ENCODE measurements around the gene KCNJ12. TPM values are rescaled to one million over a fixed set of nuclear protein-coding genes. Genes with fewer than 3 reads are reported as not detected.
"Not testable (repeated sequence)": the region's sequence is repeated elsewhere in the genome, so short reads cannot be mapped to it uniquely, and the experiment has no call there.

KCNJ12 gene
- total RNA-seq, 4 donors from 2014 or later, result 0.84 to 2.4 (median 1.7) TPM

DNA sequence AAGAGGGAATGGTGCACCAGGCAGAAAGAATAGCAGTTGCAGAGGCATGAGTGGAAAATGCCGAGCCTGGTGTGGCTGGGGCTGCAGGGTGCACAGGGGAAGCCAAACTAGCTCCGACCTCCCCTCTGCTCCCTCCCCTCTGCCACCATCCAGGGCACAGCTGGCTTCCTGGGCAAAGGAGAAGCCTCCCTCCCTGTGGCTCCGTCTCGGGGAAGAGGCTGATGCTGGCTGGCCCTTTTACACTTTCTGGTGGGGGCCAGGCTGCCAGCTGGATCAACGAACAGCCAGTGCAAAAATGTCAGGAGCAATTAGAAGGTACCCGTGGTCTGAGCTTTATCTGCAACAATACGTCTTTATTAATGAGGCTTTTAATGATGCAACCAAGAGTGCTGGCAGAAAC, 37.1 kb upstream of the KCNJ12 start:
- H3K27me3 ChIP-seq, result no peaks in the 10 kb centered on the region
- no peak for DNase-seq (ENCODE audit: low spot score in 2 of 2)
- WGBS, 2 donors, result 33 to 34% methylated on average over 7 of the region's 7 CpGs

DNA sequence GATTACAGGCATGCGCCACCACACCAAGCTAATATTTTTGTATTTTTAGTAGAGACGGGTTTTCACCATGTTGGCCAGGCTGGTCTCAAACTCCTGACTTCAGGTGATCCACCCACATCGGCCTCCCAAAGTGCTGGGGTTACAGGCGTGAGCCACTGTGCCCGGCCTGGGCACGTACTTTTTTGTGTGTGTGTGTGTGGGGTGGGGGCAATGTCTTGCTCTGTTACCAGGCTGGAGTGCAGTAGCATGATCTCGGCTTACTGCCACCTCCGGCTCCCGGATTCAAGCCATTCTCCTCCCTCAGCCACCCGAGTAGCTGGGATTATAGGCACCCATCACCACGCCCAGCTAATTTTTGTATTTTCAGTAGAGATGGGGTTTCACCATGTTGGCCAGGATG, 36.6 kb upstream of the KCNJ12 start:
- H3K27ac ChIP-seq; H3K36me3 ChIP-seq; H3K9me3 ChIP-seq; H3K4me3 ChIP-seq; H3K27me3 ChIP-seq; H3K4me1 ChIP-seq; DNase-seq (ENCODE audit: low spot score in 2 of 2): not testable (repeated sequence)
- WGBS, 2 donors, result 86 to 89% methylated on average over 11 of the region's 11 CpGs

More for the DNA sequence above, 37.1 kb upstream of the KCNJ12 start:
- TF ChIP-seq, protein P1, sequence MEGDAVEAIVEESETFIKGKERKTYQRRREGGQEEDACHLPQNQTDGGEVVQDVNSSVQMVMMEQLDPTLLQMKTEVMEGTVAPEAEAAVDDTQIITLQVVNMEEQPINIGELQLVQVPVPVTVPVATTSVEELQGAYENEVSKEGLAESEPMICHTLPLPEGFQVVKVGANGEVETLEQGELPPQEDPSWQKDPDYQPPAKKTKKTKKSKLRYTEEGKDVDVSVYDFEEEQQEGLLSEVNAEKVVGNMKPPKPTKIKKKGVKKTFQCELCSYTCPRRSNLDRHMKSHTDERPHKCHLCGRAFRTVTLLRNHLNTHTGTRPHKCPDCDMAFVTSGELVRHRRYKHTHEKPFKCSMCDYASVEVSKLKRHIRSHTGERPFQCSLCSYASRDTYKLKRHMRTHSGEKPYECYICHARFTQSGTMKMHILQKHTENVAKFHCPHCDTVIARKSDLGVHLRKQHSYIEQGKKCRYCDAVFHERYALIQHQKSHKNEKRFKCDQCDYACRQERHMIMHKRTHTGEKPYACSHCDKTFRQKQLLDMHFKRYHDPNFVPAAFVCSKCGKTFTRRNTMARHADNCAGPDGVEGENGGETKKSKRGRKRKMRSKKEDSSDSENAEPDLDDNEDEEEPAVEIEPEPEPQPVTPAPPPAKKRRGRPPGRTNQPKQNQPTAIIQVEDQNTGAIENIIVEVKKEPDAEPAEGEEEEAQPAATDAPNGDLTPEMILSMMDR (IDR thresholded peaks at IDR 0.05), result no peak
- TF ChIP-seq POLR2A (IDR thresholded peaks at IDR 0.05) (no peak), EP300 (IDR thresholded peaks at IDR 0.05) (no peak)
- Histone ChIP-seq H3K4me3 (no peak overlapping the region), H3K27ac (no peak overlapping the region), H3K36me3 (no peaks in the 10 kb centered on the region), H3K9me3 (no peaks in the 10 kb centered on the region), H3K4me1 (no peaks in the 10 kb centered on the region)

DNA sequence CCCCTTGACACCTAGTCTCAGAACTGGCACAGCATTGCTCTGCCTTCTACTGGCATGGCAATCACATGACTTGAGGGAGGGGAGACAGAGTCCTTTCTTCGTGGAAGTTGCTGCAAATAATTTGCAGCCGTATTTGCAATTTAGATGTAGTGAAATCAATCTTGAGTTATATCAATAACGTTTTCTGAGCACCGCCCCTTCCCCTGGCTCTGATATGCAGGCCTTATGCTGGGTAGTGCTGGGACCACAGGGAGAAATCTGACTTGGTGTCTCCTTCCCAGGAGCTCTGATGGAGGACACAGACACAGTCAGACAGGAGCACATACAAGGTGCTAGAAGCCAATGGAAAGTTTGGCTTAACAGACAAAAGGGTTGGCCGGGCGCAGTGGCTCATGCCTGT, 35.8 kb upstream of the KCNJ12 start:
- not testable (repeated sequence) for DNase-seq (ENCODE audit: low spot score in 2 of 2); H3K4me3 ChIP-seq; H3K27ac ChIP-seq; H3K27me3 ChIP-seq; H3K4me1 ChIP-seq; H3K9me3 ChIP-seq; H3K36me3 ChIP-seq
- 86 to 87% methylated on average over 6 of the region's 6 CpGs for whole genome bisulfite sequencing, 2 donors

DNA sequence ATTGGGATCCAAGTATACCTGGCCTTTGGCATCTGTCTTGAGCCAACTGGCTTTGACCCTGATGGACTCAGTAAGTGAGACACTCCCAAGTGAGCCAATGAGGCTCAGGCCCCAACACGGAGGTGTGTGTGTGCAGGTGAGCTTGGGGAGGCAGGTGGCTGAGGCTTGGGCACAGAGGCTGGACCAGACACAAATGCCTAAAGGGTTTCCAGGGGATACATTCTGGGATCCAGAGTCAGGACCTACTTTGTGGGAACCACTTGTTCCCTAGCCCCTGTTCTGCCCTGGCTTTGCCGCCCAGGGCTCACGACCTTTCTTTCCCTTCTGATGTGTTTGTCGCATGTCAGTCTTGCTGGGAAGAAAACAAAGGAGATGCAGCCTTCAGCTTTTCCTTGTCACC, 34.9 kb upstream of the KCNJ12 start:
- not testable (repeated sequence) for H3K27me3 ChIP-seq; H3K27ac ChIP-seq; H3K4me1 ChIP-seq; H3K36me3 ChIP-seq; H3K4me3 ChIP-seq; H3K9me3 ChIP-seq; DNase-seq (ENCODE audit: low spot score in 2 of 2)
- WGBS, 2 donors, result 72 to 74% methylated on average over 3 to 4 of the region's 4 CpGs

DNA sequence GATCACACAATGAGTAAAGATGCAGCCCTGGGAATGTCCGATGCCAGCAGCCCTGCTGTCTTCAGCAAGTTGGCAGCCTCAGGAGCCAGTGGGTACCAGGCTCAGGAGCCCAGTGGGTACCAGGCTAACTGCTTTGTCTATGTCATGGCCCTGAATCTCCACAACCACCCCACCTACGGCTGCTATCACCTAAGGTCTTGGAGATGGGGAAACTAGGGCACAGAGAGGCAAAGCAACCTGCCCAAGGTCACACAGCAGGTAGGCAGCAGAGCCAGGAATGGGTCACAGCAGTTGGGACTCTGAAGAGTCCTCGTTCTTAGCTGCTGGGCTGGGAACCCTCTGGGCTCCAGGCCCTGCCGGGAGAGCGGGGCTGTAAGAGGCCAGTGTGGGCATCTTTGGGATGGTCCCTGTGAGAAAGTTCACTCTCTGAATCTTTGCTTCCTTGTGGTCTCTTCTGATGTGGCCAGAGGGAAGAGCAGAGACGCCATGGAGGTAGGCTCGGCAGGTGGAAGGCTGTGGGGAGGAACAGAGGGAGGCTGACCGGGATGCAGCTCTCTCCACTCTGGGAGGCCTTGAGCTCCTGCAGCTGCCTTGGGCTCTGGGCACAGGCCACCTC, 34.1 kb upstream of the KCNJ12 start:
- not testable (repeated sequence) for H3K27me3 ChIP-seq; H3K27ac ChIP-seq; H3K36me3 ChIP-seq; H3K4me1 ChIP-seq; DNase-seq (ENCODE audit: low spot score in 2 of 2); H3K4me3 ChIP-seq; H3K9me3 ChIP-seq
- 77 to 87% methylated on average over 7 to 8 of the region's 8 CpGs for WGBS, 2 donors

DNA sequence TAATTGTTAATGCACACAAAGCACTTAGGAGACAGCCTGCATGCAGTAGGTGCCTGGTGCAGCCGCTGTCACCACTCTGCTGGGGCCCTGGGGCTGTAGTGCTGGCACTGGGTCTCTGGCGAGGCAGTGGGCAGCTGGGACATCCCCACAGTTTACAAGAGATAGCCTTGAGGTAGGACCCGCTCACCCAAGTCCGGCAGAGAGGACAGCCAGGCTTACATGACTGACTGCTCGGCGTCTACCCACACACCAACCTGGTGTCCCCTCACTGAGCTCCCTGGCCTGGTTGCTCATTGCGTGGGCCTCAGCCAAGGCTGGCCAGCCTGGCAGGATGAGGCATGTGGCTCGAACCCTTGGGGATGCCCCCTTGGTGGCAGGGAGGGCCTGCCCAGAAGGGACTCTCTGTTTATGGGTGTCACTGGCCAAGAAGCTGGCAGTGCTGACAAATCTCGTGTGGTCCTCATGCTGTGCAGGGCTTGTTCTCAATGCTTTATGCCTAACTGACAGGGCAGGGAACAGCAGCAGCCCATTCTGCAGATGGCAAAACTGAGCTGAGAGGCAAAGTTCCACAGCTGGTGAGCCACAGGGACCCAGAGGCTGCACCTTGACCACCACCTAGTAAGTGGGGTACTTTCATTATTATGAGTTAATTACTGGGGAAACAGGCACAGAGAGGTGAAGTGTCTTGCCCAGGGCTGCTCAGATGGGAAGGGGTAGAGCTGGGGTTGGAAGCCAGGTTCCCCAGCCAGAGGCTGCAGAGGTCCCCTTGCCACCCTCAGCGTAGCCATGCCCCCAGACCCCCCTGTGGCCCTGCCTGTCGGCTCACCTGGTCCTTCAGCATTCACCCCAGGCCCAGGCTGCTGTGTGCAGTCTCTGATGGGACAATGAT, 32.9 kb upstream of the KCNJ12 start:
- DNase-seq (ENCODE audit: low spot score in 2 of 2); H3K4me3 ChIP-seq; H3K27ac ChIP-seq; H3K27me3 ChIP-seq; H3K36me3 ChIP-seq; H3K4me1 ChIP-seq; H3K9me3 ChIP-seq: not testable (repeated sequence)
- 76 to 93% methylated on average over 4 to 8 of the region's 11 CpGs for WGBS, 2 donors

DNA sequence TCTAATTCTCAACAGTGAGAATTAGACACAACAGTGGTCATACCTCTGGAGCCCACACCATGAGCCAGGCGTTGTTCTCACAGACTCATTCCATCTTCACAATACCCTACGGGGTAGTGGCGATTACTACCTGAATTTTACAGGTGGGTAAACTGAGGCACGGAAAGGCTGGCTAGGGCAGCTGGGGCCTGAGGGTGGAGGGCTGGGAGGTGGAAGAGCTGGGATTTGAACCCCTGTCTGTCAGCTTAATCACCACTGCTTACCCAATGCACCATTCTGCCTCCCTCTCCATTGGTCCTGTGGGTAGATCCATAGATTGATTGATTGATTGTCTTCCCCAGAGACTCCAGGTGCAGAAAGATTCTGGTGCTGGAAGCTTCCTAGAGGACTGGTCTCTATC, 31.4 kb upstream of the KCNJ12 start:
- not testable (repeated sequence) for H3K4me1 ChIP-seq; H3K4me3 ChIP-seq; H3K9me3 ChIP-seq; H3K27me3 ChIP-seq; H3K36me3 ChIP-seq; DNase-seq (ENCODE audit: low spot score in 2 of 2); H3K27ac ChIP-seq
- WGBS, 2 donors, result 67 to 73% methylated on average over 4 of the region's 4 CpGs

DNA sequence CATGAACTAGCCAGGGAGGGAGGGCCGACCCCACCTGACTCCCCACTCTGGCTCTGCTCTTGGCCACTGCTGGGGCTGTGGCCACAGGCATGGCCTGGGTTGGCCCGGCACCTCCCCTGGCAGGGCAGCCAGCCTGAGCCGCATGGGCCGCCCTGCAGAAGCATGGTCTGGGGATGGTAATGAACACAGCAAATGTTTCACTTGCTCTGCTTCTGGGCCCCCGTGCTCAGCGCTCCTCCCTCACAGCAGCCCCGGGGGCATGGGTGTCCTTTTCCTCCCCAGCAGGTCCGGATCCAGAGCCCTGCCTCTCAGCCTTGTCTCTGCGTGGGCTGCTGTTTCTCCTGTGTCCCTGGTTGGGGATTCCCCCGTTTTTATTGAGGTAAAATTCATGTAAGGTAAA, 30.9 kb upstream of the KCNJ12 start:
- H3K9me3 ChIP-seq, result no peaks in the 10 kb centered on the region
- no peak overlapping the region for H3K27ac ChIP-seq
- H3K4me3 ChIP-seq, result no peak overlapping the region
- H3K27me3 ChIP-seq, result no peaks in the 10 kb centered on the region
- no peaks in the 10 kb centered on the region for H3K36me3 ChIP-seq
- WGBS, 2 donors, result 58 to 62% methylated on average over 8 to 9 of the region's 10 CpGs
- no peak for TF ChIP-seq EP300 (IDR thresholded peaks at IDR 0.05)
- TF ChIP-seq POLR2A (IDR thresholded peaks at IDR 0.05), result no peak
- TF ChIP-seq, protein P1 (IDR thresholded peaks at IDR 0.05), result no peak
- H3K4me1 ChIP-seq, result no peaks in the 10 kb centered on the region
- no peak for DNase-seq (ENCODE audit: low spot score in 2 of 2)

DNA sequence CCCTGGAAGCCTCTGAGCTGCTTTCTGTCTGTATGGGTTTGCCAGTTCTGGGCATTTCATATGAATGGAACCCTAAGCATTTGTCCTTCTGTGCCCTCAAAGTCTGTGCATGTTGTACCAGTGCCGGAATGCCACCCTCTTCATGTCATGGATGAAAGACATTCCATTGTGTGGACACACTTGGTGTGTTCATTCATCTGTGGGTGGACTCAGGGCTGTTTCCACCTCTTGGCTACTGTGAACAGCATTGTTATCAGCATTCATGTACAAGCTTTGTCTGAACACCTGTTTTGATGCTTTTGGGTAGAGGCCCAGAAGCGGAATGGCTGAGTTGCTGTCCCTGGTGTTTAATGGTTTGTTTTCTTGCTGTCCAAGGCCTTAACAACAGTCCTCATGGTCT, 30.1 kb upstream of the KCNJ12 start:
- H3K4me3 ChIP-seq; H3K9me3 ChIP-seq; H3K27me3 ChIP-seq; H3K27ac ChIP-seq; DNase-seq (ENCODE audit: low spot score in 2 of 2); H3K36me3 ChIP-seq; H3K4me1 ChIP-seq: not testable (repeated sequence)
- no CpG with 5 or more reads among the region's 2 CpGs for WGBS, 2 donors

DNA sequence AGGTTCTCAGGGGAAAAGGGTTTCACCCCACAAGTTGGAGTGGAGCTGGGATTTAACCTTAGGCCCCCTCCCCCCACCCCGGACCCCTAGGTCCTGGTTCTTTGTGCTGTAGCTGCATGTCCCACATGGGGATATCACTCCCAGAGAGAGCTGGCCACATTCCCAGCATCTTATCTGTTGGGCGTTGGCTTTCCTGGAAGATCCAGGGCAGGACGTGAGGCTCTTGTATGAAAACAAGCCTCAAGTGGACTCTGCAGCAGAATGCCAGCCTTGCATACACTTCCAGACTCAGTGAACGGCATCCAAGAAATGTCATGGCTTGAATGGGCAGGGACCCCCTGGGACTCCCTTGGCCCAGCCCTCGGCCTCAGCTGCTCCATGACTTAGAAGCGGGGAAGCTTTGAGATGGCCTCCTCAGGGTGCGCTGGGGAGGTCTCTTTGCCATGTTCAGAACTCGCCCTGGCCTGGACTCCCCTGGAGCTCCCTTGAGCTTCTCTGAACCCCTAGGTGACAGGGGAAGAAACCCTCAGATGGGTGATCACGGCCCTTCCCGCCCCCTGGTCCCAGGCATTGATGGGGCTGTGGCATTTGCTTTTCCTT, 29.4 kb upstream of the KCNJ12 start:
- H3K4me1 ChIP-seq; DNase-seq (ENCODE audit: low spot score in 2 of 2): not testable (repeated sequence)
- WGBS, 2 donors, result 60 to 68% methylated on average over 5 to 9 of the region's 10 CpGs

DNA sequence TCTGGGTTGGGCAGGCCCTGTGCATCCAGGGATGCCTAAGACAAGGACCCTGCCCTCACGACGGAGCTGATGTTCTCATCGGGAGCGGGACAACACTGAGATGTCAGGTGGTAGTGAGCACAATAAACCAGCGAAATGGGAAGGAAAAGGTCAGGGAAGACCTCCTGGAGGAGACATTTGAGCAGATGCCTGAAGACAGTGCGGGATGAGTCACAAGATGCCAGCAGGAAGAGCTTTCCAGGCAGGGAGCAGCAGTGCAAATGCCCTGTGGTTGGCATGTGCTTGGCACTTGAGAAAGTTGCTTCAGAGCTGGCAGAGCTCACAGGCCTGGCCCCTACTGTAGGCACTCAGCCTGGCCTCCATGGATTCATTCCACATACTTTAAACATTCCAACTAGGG, 28.5 kb upstream of the KCNJ12 start:
- H3K27me3 ChIP-seq; H3K4me3 ChIP-seq; DNase-seq (ENCODE audit: low spot score in 2 of 2); H3K36me3 ChIP-seq; H3K4me1 ChIP-seq; H3K27ac ChIP-seq; H3K9me3 ChIP-seq: not testable (repeated sequence)
- 96 to 99% methylated on average over 6 of the region's 6 CpGs for WGBS, 2 donors

More for the DNA sequence above, 29.4 kb upstream of the KCNJ12 start:
- H3K9me3 ChIP-seq, H3K36me3 ChIP-seq, H3K27ac ChIP-seq, H3K27me3 ChIP-seq, H3K4me3 ChIP-seq: not testable (repeated sequence)
